ENCODE results near the gene ZNF865. TPM values are rescaled to one million over a fixed set of nuclear protein-coding genes. Genes with fewer than 3 reads are reported as not detected.

The ZNF865 gene
- total and polyA plus RNA-seq, 8 donors: 1.3 to 60.5 (median 6.6) TPM

GRCh38 chr19:55594996-55595545 lies 10.4 kb upstream of the ZNF865 start:
- intact Hi-C loops (cut with DNase I; ENCODE audit: low total_unique reads): no loop called here
- no peak overlapping the region for H3K27ac ChIP-seq
- 77 to 90% (median 83%) methylated on average over 4 of the region's 4 CpGs for WGBS, 5 donors
- H3K27me3 ChIP-seq: no peaks in the 10 kb centered on the region
- no peak for TF ChIP-seq CTCF (IDR thresholded peaks at IDR 0.05)
- TF ChIP-seq POLR2A (IDR thresholded peaks at IDR 0.05): no peak
- no peak for TF ChIP-seq EP300 (IDR thresholded peaks at IDR 0.05)
- no peak for TF ChIP-seq POLR2AphosphoS5 (IDR thresholded peaks at IDR 0.05)
- no peak overlapping the region for H3K4me3 ChIP-seq
- H3K4me1 ChIP-seq: peaks cover 0 to 11% (median 5%) of the 10 kb centered on the region in 4 donors
- DNase-seq: no peak
- H3K36me3 ChIP-seq: peaks cover 28 to 61% (median 56%) of the 10 kb centered on the region in 4 donors
- no peaks in the 10 kb centered on the region for H3K9me3 ChIP-seq

GRCh38 chr19:55596304-55596703 lies 9.1 kb upstream of the ZNF865 start:
- 95 to 100% (median 98%) methylated on average over 3 of the region's 3 CpGs for WGBS, 5 donors
- Histone ChIP-seq H3K36me3 (peaks cover 28 to 61% (median 56%) of the 10 kb centered on the region in 4 donors), H3K27me3 (no peaks in the 10 kb centered on the region), H3K27ac (no peak overlapping the region), H3K9me3 (no peaks in the 10 kb centered on the region), H3K4me3 (no peak overlapping the region), H3K4me1 (peaks cover 7 to 20% (median 14%) of the 10 kb centered on the region in 4 donors)
- intact Hi-C loops (cut with DNase I; ENCODE audit: low total_unique reads): no loop called here
- no peak for TF ChIP-seq EP300 (IDR thresholded peaks at IDR 0.05)
- no peak for TF ChIP-seq CTCF (IDR thresholded peaks at IDR 0.05)
- TF ChIP-seq POLR2AphosphoS5 (IDR thresholded peaks at IDR 0.05): no peak
- TF ChIP-seq POLR2A (IDR thresholded peaks at IDR 0.05): no peak
- DNase-seq: no peak

- Histone ChIP-seq H3K4me3 (no peak overlapping the region), H3K9me3 (no peaks in the 10 kb centered on the region), H3K27ac (peak overlapping the region in 1 of 5 donors; percentile 98), H3K27me3 (no peaks in the 10 kb centered on the region), H3K4me1 (peaks cover 7 to 31% (median 22%) of the 10 kb centered on the region in 4 donors), H3K36me3 (peaks cover 25 to 56% (median 52%) of the 10 kb centered on the region in 4 donors)
- TF ChIP-seq CTCF (IDR thresholded peaks at IDR 0.05): no peak
- no peak for TF ChIP-seq POLR2AphosphoS5 (IDR thresholded peaks at IDR 0.05)
- TF ChIP-seq POLR2A (IDR thresholded peaks at IDR 0.05): no peak
- no peak for TF ChIP-seq EP300 (IDR thresholded peaks at IDR 0.05)
- DNase-seq: no peak
- 94 to 97% (median 96%) methylated on average over 27 to 30 of the region's 30 CpGs for WGBS, 5 donors
- intact Hi-C loops (cut with DNase I; ENCODE audit: low total_unique reads): no loop called here
Measured at GRCh38 chr19:55597501-55597921, 7.9 kb upstream of the ZNF865 start.

- H3K9me3 ChIP-seq: no peaks in the 10 kb centered on the region
- peaks cover 7 to 36% (median 27%) of the 10 kb centered on the region in 4 donors for H3K4me1 ChIP-seq
- DNase-seq: no peak
- peaks cover 25 to 57% (median 53%) of the 10 kb centered on the region in 4 donors for H3K36me3 ChIP-seq
- 82 to 93% (median 89%) methylated on average over 9 of the region's 9 CpGs for WGBS, 5 donors
- peak overlapping the region in 1 of 4 donors; percentile 81 for H3K4me3 ChIP-seq
- H3K27ac ChIP-seq: peak overlapping the region in 3 of 5 donors; percentile 98 to 100 (median 99)
- TF ChIP-seq CTCF (IDR thresholded peaks at IDR 0.05) (no peak), POLR2A (IDR thresholded peaks at IDR 0.05) (no peak), POLR2AphosphoS5 (IDR thresholded peaks at IDR 0.05) (no peak), EP300 (IDR thresholded peaks at IDR 0.05) (no peak)
- intact Hi-C loops (cut with DNase I; ENCODE audit: low total_unique reads): no loop called here
- no peaks in the 10 kb centered on the region for H3K27me3 ChIP-seq
Measured at GRCh38 chr19:55598034-55598433, 7.4 kb upstream of the ZNF865 start.
